Gastrocnemius medialis (tissue), 4 donors: ENCODE data around the gene GRID2. TPM values are rescaled to one million over a fixed set of nuclear protein-coding genes. Genes with fewer than 3 reads are reported as not detected.

Experiments used
- ATAC-seq, 2 donors: fragments of 150-250 bp; one replicate each; pipeline ENCODE4 v1.9.1; 2016
- DNase-seq, 2 donors: peaks; one replicate each; pipeline ENCODE4 v3.0.0-alpha.2; 2019
- H3K27ac ChIP-seq, 4 donors: fragments of 200-600 bp; sonication (generic); 1 replicate in 1 of 4; 2 replicates in 3 of 4; pipeline ENCODE4 v1.5.1; 2016 to 2018; ENCODE audit warnings: mild to moderate bottlenecking in 2 of 4, moderate library complexity in 1 of 4
- H3K27me3 ChIP-seq, 3 donors: fragments of 200-600 bp; sonication (generic) in 2 of 3; 1 replicate in 1 of 3; 2 replicates in 2 of 3; pipeline versions ENCODE4 v1.5.1 to v1.6.0; 2016 to 2019; ENCODE audit warnings: mild to moderate bottlenecking in 1 of 3, moderate library complexity in 1 of 3
- H3K36me3 ChIP-seq, 2 donors: fragments of 200-600 bp; sonication (generic) in 1 of 2; one replicate each; pipeline ENCODE4 v1.5.1; 2017 to 2018
- H3K4me1 ChIP-seq, 2 donors: fragments of 200-600 bp; sonication (generic) in 1 of 2; one replicate each; pipeline ENCODE4 v1.5.1; 2016 to 2017; ENCODE audit warnings: mild to moderate bottlenecking in 2 of 2
- H3K4me3 ChIP-seq, 4 donors: fragments of 200-600 bp; sonication (generic) in 3 of 4; 1 replicate in 1 of 4; 2 replicates in 3 of 4; pipeline ENCODE4 v1.5.1; 2016 to 2019; ENCODE audit warnings: mild to moderate bottlenecking in 2 of 4
- H3K9me3 ChIP-seq, 3 donors: fragments of 200-600 bp; sonication (generic) in 2 of 3; 1 replicate in 1 of 3; 2 replicates in 2 of 3; pipeline ENCODE4 v1.5.1; 2016 to 2019
- CTCF ChIP-seq, 5 experiments: fragments of 450-650 bp in 3 of 5; fragments of 200-600 bp in 2 of 5; sonication (generic) in 2 of 5; IDR thresholded peaks in 4 of 5; conservative IDR thresholded peaks in 1 of 5; 1 replicate in 4 of 5; 2 replicates in 1 of 5; pipeline ENCODE4 v1.5.1; 2016 to 2019; ENCODE audit warnings: antibody characterized with exemption in 5 of 5, mild to moderate bottlenecking in 3 of 5, moderate library complexity in 3 of 5
- POLR2A ChIP-seq, 2 donors: fragments of 450-650 bp; IDR thresholded peaks; one replicate each; pipeline ENCODE4 v1.6.1; 2017; ENCODE audit warnings: antibody characterized with exemption in 2 of 2, mild to moderate bottlenecking in 2 of 2, moderate library complexity in 2 of 2
- in situ Hi-C, 4 donors: fragments of 200-750 bp; cut with MboI; loops; one replicate each; pipeline versions ENCODE4 v1.15.0 to v1.8.0; 2017; ENCODE audit warnings: low sequenced_read_pairs in 4 of 4
- intact Hi-C: fragments of 100-400 bp; cut with DNase I; formaldehyde crosslinking; loops from one replicate; pipeline ENCODE4 v1.15.1; 2023; ENCODE audit warnings: low total_unique reads
- total RNA-seq, 4 donors: library from RNA; depleted of rRNA; stranded (reverse); fragments of >200 nt; gene quantifications; one replicate each; pipeline versions ENCODE4 v1.1.0 to v1.2.3, GENCODE V29; 2016

The GRID2 gene
- total RNA-seq, 4 donors from 2014 or later: not detected

- DNase-seq (no peak), ATAC-seq (no peak)
- H3K4me1 ChIP-seq: no peaks in the 10 kb centered on the region
- in situ Hi-C loops (no loop called here), intact Hi-C loops (no loop called here)
- no peaks in the 10 kb centered on the region for H3K36me3 ChIP-seq
- no peaks in the 10 kb centered on the region for H3K27me3 ChIP-seq
- TF ChIP-seq CTCF (IDR thresholded peaks at IDR 0.05 in 4 of 5, conservative IDR thresholded peaks at IDR 0.05 in 1 of 5) (no peak), POLR2A (IDR thresholded peaks at IDR 0.05) (no peak)
- no peak overlapping the region for H3K4me3 ChIP-seq
- no peaks in the 10 kb centered on the region for H3K9me3 ChIP-seq
- no peak overlapping the region for H3K27ac ChIP-seq
Observed at GRCh38 chr4:92264163-92264562, 39.6 kb upstream of the GRID2 start.

GRCh38 chr4:92265021-92265420 is 38.7 kb upstream of the GRID2 start:
- Histone ChIP-seq H3K27me3 (no peaks in the 10 kb centered on the region), H3K4me3 (no peak overlapping the region), H3K27ac (no peak overlapping the region), H3K9me3 (no peaks in the 10 kb centered on the region), H3K36me3 (no peaks in the 10 kb centered on the region), H3K4me1 (no peaks in the 10 kb centered on the region)
- ATAC-seq (no peak), DNase-seq (no peak)
- in situ Hi-C loops: no loop called here
- intact Hi-C loops: no loop called here
- TF ChIP-seq POLR2A (IDR thresholded peaks at IDR 0.05): no peak
- no peak for TF ChIP-seq CTCF (IDR thresholded peaks at IDR 0.05 in 4 of 5, conservative IDR thresholded peaks at IDR 0.05 in 1 of 5)

- DNase-seq (no peak), ATAC-seq (no peak)
- Histone ChIP-seq H3K27ac (no peak overlapping the region), H3K4me3 (no peak overlapping the region), H3K4me1 (no peaks in the 10 kb centered on the region), H3K27me3 (no peaks in the 10 kb centered on the region), H3K36me3 (no peaks in the 10 kb centered on the region), H3K9me3 (no peaks in the 10 kb centered on the region)
- in situ Hi-C loops (no loop called here), intact Hi-C loops (no loop called here)
- TF ChIP-seq POLR2A (IDR thresholded peaks at IDR 0.05): no peak
Observed at GRCh38 chr4:92265798-92266197, 38.0 kb upstream of the GRID2 start.

- H3K9me3 ChIP-seq: no peaks in the 10 kb centered on the region
- TF ChIP-seq POLR2A (IDR thresholded peaks at IDR 0.05) (no peak), CTCF (IDR thresholded peaks at IDR 0.05 in 4 of 5, conservative IDR thresholded peaks at IDR 0.05 in 1 of 5) (no peak)
- no peaks in the 10 kb centered on the region for H3K27me3 ChIP-seq
- no peaks in the 10 kb centered on the region for H3K36me3 ChIP-seq
- H3K27ac ChIP-seq: no peak overlapping the region
- DNase-seq (no peak), ATAC-seq (no peak)
- H3K4me3 ChIP-seq: no peak overlapping the region
- intact Hi-C loops (no loop called here), in situ Hi-C loops (no loop called here)
- H3K4me1 ChIP-seq: no peaks in the 10 kb centered on the region
Observed at GRCh38 chr4:92266521-92266920, 37.2 kb upstream of the GRID2 start.

GRCh38 chr4:92268642-92269041 is 35.1 kb upstream of the GRID2 start:
- Histone ChIP-seq H3K36me3 (no peaks in the 10 kb centered on the region), H3K4me1 (no peaks in the 10 kb centered on the region), H3K27me3 (no peaks in the 10 kb centered on the region), H3K4me3 (no peak overlapping the region), H3K9me3 (no peaks in the 10 kb centered on the region), H3K27ac (no peak overlapping the region)
- no peak for TF ChIP-seq POLR2A (IDR thresholded peaks at IDR 0.05)
- TF ChIP-seq CTCF (IDR thresholded peaks at IDR 0.05 in 4 of 5, conservative IDR thresholded peaks at IDR 0.05 in 1 of 5): no peak
- no peak for ATAC-seq
- intact Hi-C loops (no loop called here), in situ Hi-C loops (no loop called here)
- DNase-seq: no peak
